ENCODE measurements around the gene TRIM50. TPM values are rescaled to one million over a fixed set of nuclear protein-coding genes. Genes with fewer than 3 reads are reported as not detected.
"Not testable (repeated sequence)": the region's sequence is repeated elsewhere in the genome, so short reads cannot be mapped to it uniquely, and the experiment has no call there.

The TRIM50 gene
- total RNA-seq, 2 experiments from 2014 or later: not detected

DNA sequence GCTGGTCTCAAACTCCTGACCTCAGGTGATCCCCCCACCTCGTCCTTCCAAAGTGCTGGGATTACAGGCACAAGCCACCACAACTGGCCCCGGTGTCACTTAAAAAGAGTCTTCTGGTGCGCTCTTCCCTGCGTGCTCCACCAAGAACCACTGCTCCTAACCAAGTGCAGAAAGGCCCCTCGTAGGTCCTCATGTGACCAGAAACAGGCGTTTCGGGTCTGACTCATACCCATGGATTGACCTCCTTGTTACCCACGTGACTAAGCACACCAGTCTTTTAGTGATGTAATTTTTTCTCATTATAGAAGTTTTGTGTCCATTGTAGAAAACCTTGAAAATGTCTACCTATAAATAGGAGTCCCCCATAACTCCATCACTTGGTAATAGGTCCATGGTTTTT lies 14.0 kb upstream of the TRIM50 start:
- Mint-ChIP-seq H3K27me3 (peaks cover 6% of the 10 kb centered on the region), H3K4me3 (no peak overlapping the region), H3K36me3 (no peaks in the 10 kb centered on the region), H3K4me1 (peaks cover 1% of the 10 kb centered on the region), H3K9me3 (no peaks in the 10 kb centered on the region), H3K27ac (no peak overlapping the region)
- POLR2A ChIA-PET: no interaction called here
- no peak for ATAC-seq (ENCODE audit: low read depth)
- no peak for DNase-seq

DNA sequence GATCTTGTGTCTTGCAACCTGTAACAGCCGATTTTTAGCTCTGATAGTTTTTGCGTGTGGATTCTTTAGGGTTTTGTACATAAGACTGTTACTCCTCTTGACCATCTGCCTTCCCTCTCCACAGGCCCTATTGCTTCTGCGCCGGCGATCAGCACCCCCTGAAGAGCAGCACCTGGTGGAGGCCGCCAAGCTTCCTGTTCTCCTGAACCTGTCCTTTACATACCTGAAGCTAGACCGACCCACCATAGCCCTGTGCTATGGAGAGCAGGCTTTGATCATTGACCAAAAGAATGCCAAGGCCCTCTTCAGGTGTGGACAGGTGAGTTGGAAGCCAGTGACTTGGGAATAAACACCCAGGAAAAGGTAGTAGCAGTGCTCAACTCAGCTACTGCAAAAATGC lies 12.6 kb upstream of the TRIM50 start:
- Mint-ChIP-seq H3K27me3 (peaks cover 6% of the 10 kb centered on the region), H3K4me1 (peaks cover 1% of the 10 kb centered on the region), H3K36me3 (no peaks in the 10 kb centered on the region), H3K9me3 (no peaks in the 10 kb centered on the region), H3K27ac (no peak overlapping the region), H3K4me3 (no peak overlapping the region)
- DNase-seq (no peak), ATAC-seq (ENCODE audit: low read depth) (no peak)
- POLR2A ChIA-PET: no interaction called here

DNA sequence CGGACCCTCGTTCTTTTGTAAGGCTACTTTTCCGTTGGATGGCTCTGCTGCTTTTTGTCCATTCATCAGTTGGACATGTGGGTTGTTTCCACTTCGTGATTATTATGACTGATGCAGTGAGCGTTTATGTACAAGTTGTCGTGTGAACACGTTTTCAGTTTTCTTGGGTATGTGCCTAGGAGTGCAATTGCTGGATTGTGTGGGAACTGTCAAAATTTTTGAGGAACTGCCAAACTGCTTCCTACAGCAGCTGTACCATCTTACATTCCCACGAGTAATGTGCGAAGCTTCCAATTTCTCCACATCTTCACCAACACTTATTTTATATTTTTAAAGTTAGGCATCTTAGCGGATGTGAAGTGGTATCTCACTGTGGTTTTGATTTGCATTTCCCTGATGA lies 10.4 kb upstream of the TRIM50 start:
- ATAC-seq (ENCODE audit: low read depth) (no peak), DNase-seq (no peak)
- Mint-ChIP-seq H3K27ac (no peak overlapping the region), H3K36me3 (no peaks in the 10 kb centered on the region), H3K27me3 (peaks cover 11% of the 10 kb centered on the region), H3K4me3 (no peak overlapping the region), H3K9me3 (no peaks in the 10 kb centered on the region), H3K4me1 (peaks cover 1% of the 10 kb centered on the region)
- POLR2A ChIA-PET: no interaction called here

DNA sequence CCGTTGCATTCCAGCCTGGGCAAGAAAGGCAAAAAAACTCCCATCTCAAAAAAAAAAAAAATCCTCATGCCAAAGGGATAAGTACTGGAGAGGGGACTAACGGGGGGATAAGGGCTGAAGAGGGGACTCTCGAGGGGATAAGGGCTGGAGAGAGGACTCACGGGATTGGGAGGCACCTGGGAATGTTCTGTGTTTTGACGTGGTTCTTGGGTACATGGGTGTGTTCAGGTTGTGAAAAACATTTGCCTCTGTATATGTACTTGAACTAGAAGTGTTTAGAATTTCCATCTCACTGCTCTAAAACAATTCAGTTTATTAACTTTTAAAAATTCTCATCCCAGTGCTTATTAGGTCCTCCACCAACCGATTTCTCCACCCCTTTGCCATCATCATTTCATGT lies 4.6 kb upstream of the TRIM50 start:
- Mint-ChIP-seq H3K9me3 (no peaks in the 10 kb centered on the region), H3K27ac (no peak overlapping the region), H3K4me1 (no peaks in the 10 kb centered on the region), H3K27me3 (peaks cover 7% of the 10 kb centered on the region), H3K4me3 (no peak overlapping the region), H3K36me3 (no peaks in the 10 kb centered on the region)
- no peak for DNase-seq
- ATAC-seq (ENCODE audit: low read depth): no peak
- POLR2A ChIA-PET: no interaction called here

DNA sequence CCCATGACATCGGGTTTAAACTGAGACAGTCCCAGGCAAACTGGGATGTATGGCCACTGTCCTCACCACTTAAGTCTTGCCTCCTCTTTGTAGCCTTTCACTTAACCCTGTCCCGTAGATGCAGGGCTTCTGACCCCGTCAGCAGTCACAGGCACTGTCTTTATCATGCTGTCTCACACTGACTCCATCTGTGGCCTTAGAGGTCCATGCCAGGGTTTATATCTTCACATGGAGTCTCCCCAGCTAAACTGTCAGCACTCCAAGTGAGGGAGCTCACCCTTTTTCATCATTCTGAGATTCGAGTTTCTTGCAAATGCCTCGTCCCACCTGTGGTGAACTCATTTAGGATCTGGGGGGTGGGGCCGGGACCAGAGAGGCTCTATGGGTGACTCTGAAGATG lies 2.9 kb upstream of the TRIM50 start:
- Mint-ChIP-seq H3K4me1 (no peaks in the 10 kb centered on the region), H3K4me3 (no peak overlapping the region), H3K27ac (no peak overlapping the region), H3K27me3 (peaks cover 7% of the 10 kb centered on the region), H3K36me3 (no peaks in the 10 kb centered on the region), H3K9me3 (no peaks in the 10 kb centered on the region)
- ATAC-seq (ENCODE audit: low read depth): no peak
- POLR2A ChIA-PET: no interaction called here
- no peak for DNase-seq

DNA sequence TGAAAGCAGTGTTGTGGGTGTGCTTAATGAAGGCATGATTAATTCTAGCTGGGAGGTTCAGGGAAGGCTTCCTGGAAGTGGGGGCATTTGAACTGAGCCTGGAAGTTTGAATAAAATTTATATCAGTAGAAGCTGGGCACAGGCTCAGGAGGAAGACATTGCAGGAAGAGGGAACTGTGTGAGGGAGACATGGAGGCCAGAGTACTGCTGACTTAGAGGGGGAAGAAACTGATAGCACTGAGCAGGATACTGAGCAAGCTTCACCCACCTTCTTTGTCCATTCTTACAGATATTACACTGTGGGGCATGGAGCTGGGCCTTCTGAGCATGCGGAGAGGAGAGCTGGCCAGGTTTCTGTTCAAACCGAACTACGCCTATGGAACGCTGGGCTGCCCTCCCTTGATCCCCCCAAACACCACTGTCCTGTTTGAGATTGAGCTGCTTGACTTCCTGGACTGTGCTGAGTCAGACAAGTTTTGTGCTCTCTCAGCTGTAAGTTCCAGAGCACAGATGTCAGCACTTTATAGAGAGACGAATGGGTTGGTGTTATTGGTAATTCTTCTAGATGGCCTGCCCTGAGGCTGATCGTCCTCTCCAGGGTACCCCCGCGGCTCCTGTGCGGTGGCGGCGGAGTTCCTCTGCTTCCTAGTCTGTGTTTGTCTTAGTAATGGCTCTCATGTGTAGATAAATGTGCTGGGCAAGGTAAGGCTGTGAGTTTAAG lies 2.1 kb upstream of the TRIM50 start:
- no peaks in the 10 kb centered on the region for H3K36me3 Mint-ChIP-seq
- POLR2A ChIA-PET: no interaction called here
- H3K27me3 Mint-ChIP-seq: peaks cover 7% of the 10 kb centered on the region
- H3K4me3 Mint-ChIP-seq: no peak overlapping the region
- no peaks in the 10 kb centered on the region for H3K9me3 Mint-ChIP-seq
- H3K27ac Mint-ChIP-seq: no peak overlapping the region
- DNase-seq (no peak), ATAC-seq (ENCODE audit: low read depth) (no peak)
- H3K4me1 Mint-ChIP-seq: no peaks in the 10 kb centered on the region

DNA sequence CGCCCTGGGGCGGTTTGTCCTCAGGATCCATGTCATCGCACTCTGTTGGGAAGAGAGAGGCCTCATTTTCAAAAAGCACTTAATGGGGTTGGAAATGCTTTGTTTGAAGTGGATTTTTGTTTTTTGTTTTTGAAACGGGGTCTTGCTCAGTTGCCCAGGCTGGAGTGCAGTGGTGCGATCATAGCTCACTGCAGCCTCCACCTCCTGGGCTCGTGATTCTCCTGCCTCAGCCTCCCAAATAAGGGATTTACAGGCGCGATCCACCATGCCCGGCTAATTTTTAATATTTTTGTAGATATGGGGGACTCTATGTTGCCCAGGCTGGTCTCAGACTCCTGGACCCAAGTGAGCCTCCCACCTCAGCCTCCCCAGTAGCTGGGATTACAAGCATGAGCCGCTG lies 814 bp upstream of the TRIM50 start:
- H3K27me3 Mint-ChIP-seq: peaks cover 4% of the 10 kb centered on the region
- no peaks in the 10 kb centered on the region for H3K36me3 Mint-ChIP-seq
- POLR2A ChIA-PET: no interaction called here
- ATAC-seq (ENCODE audit: low read depth): no peak
- H3K4me3 Mint-ChIP-seq: no peak overlapping the region
- H3K27ac Mint-ChIP-seq: no peak overlapping the region
- DNase-seq: no peak
- H3K4me1 Mint-ChIP-seq: peaks cover 3% of the 10 kb centered on the region
- H3K9me3 Mint-ChIP-seq: no peaks in the 10 kb centered on the region

DNA sequence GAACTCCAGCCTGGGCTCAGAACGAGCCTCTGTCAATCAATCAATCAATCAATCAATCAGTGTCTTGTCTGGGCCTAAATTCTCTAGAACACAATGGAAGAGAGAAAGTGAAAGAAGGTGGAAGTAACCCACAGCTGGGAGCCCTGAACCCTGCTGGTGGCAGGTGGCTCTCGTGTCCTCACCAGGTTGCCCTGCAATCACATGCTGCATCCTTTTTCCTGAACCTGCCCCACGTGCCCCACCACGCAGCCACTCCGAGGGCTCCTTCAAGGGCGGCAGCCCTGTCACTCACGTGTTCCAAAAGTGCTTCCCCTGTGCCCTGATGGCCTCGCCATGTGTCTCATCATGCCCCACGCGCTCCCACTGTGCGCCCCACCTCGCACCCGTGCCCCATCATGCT lies 433 bp downstream of the TRIM50 start:
- DNase-seq; POLR2A ChIA-PET; H3K27ac Mint-ChIP-seq; H3K27me3 Mint-ChIP-seq; ATAC-seq (ENCODE audit: low read depth); H3K4me3 Mint-ChIP-seq; H3K9me3 Mint-ChIP-seq; H3K36me3 Mint-ChIP-seq; H3K4me1 Mint-ChIP-seq: not testable (repeated sequence)

DNA sequence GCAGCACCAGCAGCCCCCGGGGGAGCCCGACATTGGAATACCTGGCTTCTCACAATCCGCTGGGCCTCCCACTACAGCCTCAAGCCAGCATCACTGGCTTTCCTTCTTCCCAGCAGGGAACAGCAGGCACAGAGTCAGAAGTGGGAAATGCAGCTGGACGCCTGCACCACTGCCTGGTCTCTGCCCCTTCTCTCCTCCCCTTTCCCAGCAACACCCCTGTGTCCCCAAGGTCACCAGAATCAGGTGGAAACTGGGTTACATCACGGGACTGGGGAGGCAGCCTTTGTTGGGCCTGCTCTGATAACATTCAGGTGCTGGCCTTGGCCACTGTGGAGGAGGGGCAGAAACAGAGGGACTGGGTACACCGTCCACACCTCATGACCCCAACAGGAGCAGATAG lies 2.5 kb downstream of the TRIM50 start:
- H3K4me1 Mint-ChIP-seq; ATAC-seq (ENCODE audit: low read depth); DNase-seq; H3K9me3 Mint-ChIP-seq; H3K36me3 Mint-ChIP-seq; H3K27ac Mint-ChIP-seq; H3K4me3 Mint-ChIP-seq; POLR2A ChIA-PET; H3K27me3 Mint-ChIP-seq: not testable (repeated sequence)

DNA sequence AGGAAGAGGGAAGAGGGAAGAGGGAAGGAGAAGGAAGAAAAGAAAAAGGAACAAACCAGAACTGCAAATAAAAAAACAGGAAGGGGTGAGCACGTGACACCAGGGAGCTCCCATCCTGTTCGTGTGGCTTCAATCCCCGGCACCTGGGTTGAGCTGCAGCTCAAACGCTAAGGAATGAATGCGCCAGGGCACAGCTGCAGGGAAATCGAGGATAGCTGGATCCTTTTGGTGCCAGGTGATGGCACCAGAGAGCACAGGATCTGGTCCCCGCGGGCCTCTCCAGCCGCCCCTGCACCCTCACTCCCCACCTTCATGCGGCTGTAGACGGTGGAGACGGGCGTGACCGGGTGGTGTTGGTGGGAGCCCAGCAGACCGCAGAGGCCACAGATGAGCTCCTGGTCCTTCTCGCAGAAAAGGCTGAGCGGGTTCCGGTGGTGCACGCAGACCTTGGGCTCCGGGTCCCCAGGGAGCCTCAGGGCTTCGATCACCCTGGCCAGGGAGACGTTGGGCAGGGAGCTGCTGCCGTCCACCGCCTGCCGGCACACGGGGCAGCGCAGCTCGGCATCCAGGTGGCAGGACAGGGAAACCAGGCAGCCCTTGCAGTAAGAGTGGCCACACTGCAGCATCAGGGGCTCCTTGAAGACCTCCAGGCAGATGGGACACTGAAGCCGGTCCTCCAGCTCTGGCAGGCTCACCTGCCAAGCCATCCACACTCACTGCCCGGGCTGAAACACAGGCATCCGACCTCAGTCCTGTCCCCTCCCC lies 3.6 kb downstream of the TRIM50 start:
- H3K4me1 Mint-ChIP-seq, H3K9me3 Mint-ChIP-seq, H3K27me3 Mint-ChIP-seq, POLR2A ChIA-PET, H3K36me3 Mint-ChIP-seq: not testable (repeated sequence)
- ATAC-seq (ENCODE audit: low read depth): peak; percentile 90
- Mint-ChIP-seq H3K4me3 (peak overlapping the region; percentile 75), H3K27ac (peak overlapping the region; percentile 63)
- peak; percentile 66 for DNase-seq

DNA sequence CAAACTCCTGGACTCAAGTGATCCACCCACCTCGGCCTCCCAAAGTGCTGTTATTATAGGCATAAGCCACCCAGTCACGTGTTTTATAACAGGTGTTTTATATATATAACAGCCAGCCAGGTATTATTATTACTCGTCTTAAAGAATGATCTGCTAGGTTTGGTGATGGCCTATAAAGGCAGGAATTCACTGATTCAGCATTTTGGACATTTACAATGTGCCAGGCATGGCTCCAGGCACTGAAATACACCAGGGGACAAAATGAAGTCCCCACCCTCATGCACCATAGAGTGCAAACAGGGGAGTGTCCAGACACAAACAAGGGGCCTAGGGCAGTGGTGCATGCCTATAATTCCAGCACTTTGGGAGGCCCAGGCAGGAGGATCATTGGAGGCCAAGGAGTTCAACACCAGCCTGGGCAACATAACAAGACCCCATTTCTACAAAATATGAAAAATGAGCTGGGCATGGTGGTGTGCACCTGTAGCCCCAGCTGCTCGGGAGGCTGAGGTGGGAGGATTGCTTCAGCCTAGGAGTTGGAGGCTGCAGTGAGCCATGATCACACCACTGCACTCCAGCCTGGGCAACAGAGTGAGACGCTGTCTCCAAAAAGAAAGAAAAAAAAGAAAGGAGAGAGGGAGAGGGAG lies 4.3 kb downstream of the TRIM50 start:
- H3K9me3 Mint-ChIP-seq; ATAC-seq (ENCODE audit: low read depth); H3K27me3 Mint-ChIP-seq; H3K4me1 Mint-ChIP-seq; DNase-seq; POLR2A ChIA-PET; H3K36me3 Mint-ChIP-seq: not testable (repeated sequence)
- peak overlapping the region; percentile 75 for H3K4me3 Mint-ChIP-seq
- peak overlapping the region; percentile 63 for H3K27ac Mint-ChIP-seq

DNA sequence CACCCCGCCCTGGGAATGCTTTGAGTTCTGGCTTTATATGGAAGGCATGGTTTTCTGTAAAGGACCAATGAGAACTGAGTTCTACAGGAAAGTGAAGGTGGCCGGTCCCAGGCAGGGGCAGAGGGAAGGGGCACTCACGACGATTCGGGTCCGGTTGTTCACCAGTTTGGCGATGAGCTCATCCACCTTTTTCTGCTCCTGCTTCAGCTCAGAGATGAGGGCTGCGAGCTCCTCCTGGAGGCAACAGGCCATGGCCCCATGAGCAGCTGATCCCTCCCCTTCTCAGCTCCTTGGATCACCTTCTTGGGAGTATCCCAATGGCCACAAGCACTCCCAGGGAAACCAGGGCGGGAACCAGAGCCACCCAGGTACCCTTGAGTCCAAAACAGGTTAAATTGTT lies 7.9 kb downstream of the TRIM50 start:
- DNase-seq; H3K9me3 Mint-ChIP-seq; H3K27me3 Mint-ChIP-seq; ATAC-seq (ENCODE audit: low read depth); POLR2A ChIA-PET; H3K4me3 Mint-ChIP-seq; H3K4me1 Mint-ChIP-seq; H3K36me3 Mint-ChIP-seq; H3K27ac Mint-ChIP-seq: not testable (repeated sequence)

DNA sequence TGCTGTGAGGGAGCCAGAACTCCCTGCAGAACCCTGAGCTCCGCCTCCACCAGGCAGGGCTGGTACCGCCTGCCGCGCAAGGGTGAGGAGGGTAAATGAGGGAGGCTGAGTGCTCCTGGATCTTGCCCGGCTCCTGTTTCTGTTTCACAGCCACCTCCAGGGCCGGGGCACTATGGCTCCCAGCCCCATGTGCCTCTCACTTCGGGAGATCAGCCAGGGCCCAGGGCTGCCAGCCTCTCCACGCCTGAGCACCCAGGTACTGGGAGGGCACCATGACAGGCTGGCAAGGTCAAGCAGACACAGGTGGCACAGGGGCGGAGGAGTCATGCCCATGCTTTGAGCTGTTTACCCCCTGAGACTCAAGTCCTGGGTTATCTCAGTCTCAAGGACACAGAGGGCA lies 8.3 kb downstream of the TRIM50 start:
- H3K9me3 Mint-ChIP-seq; H3K4me1 Mint-ChIP-seq; H3K36me3 Mint-ChIP-seq; H3K27me3 Mint-ChIP-seq; DNase-seq; ATAC-seq (ENCODE audit: low read depth); POLR2A ChIA-PET; H3K4me3 Mint-ChIP-seq; H3K27ac Mint-ChIP-seq: not testable (repeated sequence)

DNA sequence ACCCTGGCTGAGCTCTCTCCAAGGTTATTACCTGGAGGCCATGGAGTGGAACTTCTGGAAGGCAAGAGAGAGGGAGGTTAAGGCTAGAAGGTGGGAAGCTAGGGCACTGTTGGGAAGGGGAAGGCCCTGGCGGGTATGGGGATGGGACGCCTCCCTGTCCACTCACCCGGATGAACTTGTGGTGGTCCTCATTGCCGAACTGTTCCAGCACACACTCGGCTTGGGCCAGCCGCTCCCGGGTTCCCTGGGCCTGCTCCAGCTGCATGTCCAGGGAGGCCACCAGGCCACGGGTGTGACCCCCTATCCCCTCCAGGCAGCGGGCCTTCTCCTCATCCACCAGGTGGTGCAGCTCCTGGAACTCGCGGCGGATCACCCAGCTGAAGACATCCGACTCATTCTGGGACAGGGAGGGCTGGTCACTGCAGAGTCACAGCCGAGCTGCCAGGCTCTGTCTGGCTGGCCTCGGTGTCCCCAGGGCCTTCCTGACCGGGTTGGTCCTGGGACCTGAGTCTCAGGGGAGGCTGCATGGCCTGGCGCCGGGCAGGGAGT lies 9.2 kb downstream of the TRIM50 start:
- H3K9me3 Mint-ChIP-seq; H3K27me3 Mint-ChIP-seq; H3K4me1 Mint-ChIP-seq; H3K27ac Mint-ChIP-seq; DNase-seq; H3K4me3 Mint-ChIP-seq; H3K36me3 Mint-ChIP-seq; ATAC-seq (ENCODE audit: low read depth); POLR2A ChIA-PET: not testable (repeated sequence)
